ENCODE data around the gene KPNA6.
"Not testable (repeated sequence)": the region's sequence is repeated elsewhere in the genome, so short reads cannot be mapped to it uniquely, and the experiment has no call there.

KPNA6 gene

GRCh38 chr1:32107742-32108661, at the start of gene KPNA6:
Gene KPNA6, plus strand, starts transcription at chr1:32108056. Its CDS starts 75 bp downstream, at chr1:32108131.
- DNase-seq: peak; percentile 91

DNA sequence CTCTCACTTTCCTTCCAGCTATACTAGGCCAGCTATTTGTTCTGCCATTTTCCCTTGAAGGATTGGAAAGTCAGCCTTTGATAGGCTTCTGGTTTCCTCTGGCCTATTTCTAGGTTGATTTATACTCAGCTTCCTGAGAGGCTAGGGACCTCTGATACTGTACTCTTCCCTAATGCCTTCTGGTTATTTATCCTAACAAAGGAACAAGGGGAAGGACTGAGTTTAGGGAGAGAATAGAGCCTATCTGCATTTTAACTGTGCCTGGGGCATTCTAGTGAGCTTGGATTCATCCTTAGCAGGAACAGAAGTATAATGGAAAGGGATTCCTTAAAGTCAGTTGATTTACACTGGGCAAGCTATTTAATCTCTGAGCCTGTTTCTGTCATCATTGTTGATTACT, 46.9 kb upstream of the KPNA6 start:
- DNase-seq: no peak

GRCh38 chr1:32062867-32063230, 45.0 kb upstream of the KPNA6 start:
- no peak for DNase-seq

GRCh38 chr1:32063261-32063681, 44.6 kb upstream of the KPNA6 start:
- peak; percentile 73 for DNase-seq

DNA sequence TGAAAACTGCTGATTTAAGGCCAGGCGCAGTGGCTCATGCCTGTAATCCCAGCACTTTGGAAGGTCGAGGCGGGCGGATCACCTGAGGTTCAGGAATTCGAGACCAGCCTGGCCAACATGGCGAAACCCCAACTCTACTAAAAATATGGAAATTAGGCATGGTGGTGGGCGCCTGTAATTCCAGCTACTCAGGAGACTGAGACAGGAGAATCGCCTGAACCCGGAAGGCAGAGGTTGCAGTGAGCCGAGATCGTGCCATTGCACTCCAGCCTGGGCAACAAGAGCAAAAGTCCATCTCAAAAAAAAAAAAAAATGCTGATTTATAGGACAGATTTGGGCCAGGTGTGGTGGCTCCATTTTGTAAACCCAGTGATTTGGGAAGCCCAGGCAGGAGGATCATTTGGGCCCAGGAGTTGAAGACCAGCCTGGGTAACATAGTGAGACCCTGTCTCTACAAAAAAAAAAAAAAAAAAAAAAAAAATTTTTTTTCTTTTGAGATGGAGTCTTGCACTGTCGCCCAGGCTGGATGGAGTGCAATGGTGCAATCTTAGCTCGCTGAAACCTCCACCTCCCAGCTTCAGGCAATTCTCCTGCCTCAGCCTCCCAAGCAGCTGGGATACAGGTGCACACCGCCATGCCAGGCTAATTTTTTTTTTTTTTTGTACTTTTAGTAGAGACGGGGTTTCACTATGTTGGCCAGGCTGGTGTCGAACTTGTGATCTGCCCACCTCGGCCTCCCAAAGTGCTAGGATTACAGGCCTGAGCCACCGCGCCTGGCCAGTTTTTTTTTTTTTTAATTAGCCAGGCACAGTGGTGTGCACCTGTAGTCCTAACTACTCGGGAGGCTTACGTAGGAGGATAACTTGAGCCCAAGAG, 42.0 kb upstream of the KPNA6 start:
- not testable (repeated sequence) for DNase-seq

- peak; percentile 23 for DNase-seq
Observed at GRCh38 chr1:32066489-32066873, 41.4 kb upstream of the KPNA6 start.

- DNase-seq: no peak
Observed at GRCh38 chr1:32068957-32069588, 38.8 kb upstream of the KPNA6 start.

DNA sequence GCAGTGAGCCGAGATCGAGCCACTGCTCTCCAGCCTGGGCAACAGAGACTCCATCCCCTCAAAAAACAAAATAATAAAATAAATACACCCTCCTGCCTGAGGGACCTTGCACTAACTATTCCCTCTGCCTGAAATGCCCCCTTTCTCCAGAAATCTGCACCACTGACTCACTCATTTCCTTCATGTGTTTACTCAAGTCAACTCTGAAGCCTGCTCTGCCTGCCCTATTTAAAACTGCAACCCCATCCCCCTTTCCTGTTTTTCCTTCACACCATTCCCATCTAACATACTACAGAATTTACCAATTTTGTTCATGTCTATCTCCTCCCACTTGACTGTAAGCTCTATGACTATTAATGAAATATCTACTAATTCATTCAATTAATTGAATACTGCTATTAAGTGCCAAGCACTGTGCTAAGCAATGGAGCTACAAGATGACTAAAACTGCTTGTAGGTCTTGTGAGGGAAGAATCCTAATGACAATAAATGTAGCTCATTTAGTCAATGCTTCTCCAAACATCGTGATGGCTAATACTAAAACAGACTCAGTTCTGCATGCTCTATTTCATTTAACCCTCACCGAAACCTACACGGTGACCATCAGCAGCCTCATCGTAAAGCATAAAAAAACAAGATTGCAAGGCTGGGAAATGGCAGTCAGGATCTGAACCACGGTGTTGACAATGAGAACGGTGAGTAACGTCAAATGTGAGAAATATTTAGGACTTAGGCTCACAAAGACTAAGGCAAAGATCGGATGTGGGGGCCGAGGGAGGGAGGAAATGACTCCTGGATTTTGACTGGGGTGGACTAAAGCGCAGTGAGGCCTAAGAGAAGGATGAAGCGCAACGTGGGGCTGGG, 35.9 kb upstream of the KPNA6 start:
- peak; percentile 57 for DNase-seq

GRCh38 chr1:32072622-32073298, 35.1 kb upstream of the KPNA6 start, which contains the start of gene TMEM39B:
Gene TMEM39B, plus strand, starts transcription at chr1:32072939. Its CDS starts 109 bp downstream, at chr1:32073048.
- peak; percentile 98 for DNase-seq

- DNase-seq: no peak
Observed at GRCh38 chr1:32073299-32074229, 34.3 kb upstream of the KPNA6 start.

DNA sequence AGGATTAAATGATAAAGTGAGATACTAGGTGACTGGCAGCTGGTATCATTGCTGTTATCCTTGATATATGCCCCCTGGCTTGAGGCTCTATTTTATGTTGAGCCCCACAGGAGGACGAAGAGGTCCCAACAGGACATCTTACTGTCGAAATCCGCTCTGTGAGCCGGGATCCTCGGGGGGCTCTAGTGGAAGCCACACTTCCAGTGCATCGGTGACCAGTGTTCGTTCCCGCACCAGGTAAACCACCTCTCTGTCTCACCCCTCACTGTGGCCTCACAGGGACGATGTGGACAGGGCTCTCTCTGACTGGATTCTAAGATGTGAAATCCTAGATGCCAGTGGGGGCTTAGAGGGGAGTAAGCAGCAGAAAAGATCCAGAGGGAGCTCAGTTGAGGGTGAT, 33.0 kb upstream of the KPNA6 start:
- DNase-seq: no peak

GRCh38 chr1:32077451-32077850, 30.4 kb upstream of the KPNA6 start:
- DNase-seq: no peak

- DNase-seq: no peak
Observed at GRCh38 chr1:32082022-32082421, 25.8 kb upstream of the KPNA6 start.

DNA sequence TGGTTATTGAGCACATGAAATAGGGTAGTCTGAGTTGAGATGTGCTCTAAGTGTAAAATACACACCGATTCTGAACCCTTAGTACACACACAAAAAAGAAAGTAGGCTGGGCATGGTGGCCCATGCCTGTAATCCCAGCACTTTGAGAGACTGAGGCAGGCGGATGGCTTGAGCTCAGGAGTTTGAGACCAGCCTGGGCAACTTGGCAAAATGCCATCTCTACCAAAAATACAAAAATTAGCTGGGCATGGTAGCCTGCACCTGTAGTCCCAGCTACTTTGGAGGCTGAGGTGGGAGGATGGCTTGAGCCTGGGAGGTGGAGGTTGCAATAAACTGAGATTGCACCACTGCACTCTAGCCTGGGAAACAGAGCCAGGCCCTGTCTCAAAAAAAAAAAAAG, 21.5 kb upstream of the KPNA6 start:
- not testable (repeated sequence) for DNase-seq

GRCh38 chr1:32091176-32091575, 16.7 kb upstream of the KPNA6 start:
- no peak for DNase-seq

- no peak for DNase-seq
Observed at GRCh38 chr1:32091591-32091990, 16.3 kb upstream of the KPNA6 start.

DNA sequence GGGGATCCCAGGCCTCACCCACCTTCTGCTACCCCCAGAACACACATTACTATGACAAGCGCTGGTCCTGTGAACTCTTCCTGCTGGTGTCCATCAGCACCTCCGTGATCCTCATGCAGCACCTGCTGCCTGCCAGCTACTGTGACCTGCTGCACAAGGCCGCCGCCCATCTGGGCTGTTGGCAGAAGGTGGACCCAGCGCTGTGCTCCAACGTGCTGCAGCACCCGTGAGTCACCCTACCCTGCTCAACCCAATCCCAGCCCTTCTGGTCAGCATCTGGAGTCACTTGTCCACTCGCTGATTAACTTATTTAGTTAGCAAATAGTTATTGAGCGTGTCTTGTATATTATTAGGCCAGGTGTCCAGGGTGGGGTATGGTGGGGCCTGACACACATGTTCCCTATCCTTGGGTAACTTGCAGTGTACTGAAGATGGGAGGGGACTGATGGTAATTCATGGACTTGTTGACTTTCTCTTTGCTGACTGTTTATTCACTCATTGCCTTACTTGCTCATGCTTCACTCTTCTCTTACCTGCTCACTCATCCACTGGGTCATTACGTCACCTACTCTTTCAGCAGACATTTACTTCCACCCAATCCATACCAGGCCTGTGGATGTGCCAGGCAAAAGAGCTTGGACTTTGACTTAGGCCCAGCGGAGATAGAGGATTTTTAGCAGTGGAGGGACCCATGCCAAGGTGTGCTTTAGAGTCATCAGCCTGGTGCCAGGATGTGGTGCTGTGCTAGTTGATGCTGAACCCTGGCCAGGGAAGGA, 12.9 kb upstream of the KPNA6 start:
- DNase-seq: no peak

DNA sequence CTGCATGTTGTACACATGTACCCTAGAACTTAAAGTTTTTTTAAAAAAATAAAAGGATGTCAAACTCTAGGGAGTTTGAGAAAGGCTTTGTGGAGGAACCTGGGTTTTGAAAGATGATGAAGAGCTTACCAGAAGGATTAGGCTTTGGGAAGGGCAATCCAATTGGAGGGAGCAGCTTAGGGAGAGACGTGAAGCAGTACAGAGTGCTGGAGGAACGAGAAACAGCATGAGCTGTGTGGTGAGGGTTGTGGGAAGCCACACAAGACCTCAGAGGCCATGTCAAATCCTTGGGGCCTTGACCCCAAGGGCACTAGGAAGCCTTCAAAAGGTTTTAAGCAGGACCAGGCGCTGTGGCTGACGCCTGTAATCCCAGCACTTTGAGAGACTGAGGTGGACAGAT, 8.4 kb upstream of the KPNA6 start:
- no peak for DNase-seq

GRCh38 chr1:32100359-32100758, 7.5 kb upstream of the KPNA6 start:
- no peak for DNase-seq
